T-helper 17 cell (primary cell): ENCODE results near the gene RNASET2. TPM values are rescaled to one million over a fixed set of nuclear protein-coding genes. Genes with fewer than 3 reads are reported as not detected.
A peak's percentile ranks its signal among the peaks of the same experiment; 100 is the strongest.

Source experiments
- ATAC-seq: fragments of 150-1000 bp; cut with Tn5 transposase; 2 replicates; pipeline ENCODE4 v1.10.0; 2021; ENCODE audit warnings: mild to moderate bottlenecking, moderate library complexity
- DNase-seq, 3 donors: peaks; one replicate each; pipeline versions ENCODE4 v3.0.0 to v3.0.0-alpha.2; 2020 to 2021
- H3K9me3 ChIP-seq: one replicate; pipeline ENCODE4 v1.7.0; 2013; ENCODE audit warnings: low read length, mild to moderate bottlenecking; ENCODE audit not compliant: control insufficient read depth, poor library complexity, severe bottlenecking
- H3K27ac Mint-ChIP-seq: one replicate; pipeline ENCODE4 v1.8.0; 2022; ENCODE audit warnings: mild to moderate bottlenecking, moderate library complexity, mixed read lengths
- H3K27me3 Mint-ChIP-seq: one replicate; pipeline ENCODE4 v1.8.0; 2022; ENCODE audit warnings: mixed read lengths
- H3K36me3 Mint-ChIP-seq: one replicate; pipeline ENCODE4 v1.8.0; 2022; ENCODE audit warnings: low read depth, mixed read lengths
- H3K4me1 Mint-ChIP-seq: one replicate; pipeline ENCODE4 v1.8.0; 2022; ENCODE audit warnings: mild to moderate bottlenecking, mixed read lengths
- H3K4me3 Mint-ChIP-seq: one replicate; pipeline ENCODE4 v1.8.0; 2022; ENCODE audit warnings: mild to moderate bottlenecking, moderate library complexity, mixed read lengths
- total RNA-seq, 4 donors: library from RNA in 2 of 4; stranded (reverse) in 2 of 4; gene quantifications; one replicate each; pipeline ENCODE4 v1.2.3 and lab custom pipeline; 2022 to 2026

RNASET2 gene
- total RNA-seq, result 100 to 1,000 TPM; 245 to 340 TPM
- total RNA-seq (lab: John Stamatoyannopoulos, UW), result 132 to 180 reads per million in 2 donors

- peak within 1 kb of the TSS; percentile 100 for H3K27ac Mint-ChIP-seq
- no peaks in the 10 kb centered on the region for H3K9me3 ChIP-seq
- peaks cover 68% of the 10 kb centered on the region for H3K4me1 Mint-ChIP-seq
- peak within 1 kb of the TSS; percentile 96 for H3K4me3 Mint-ChIP-seq
- H3K27me3 Mint-ChIP-seq, result no peaks in the 10 kb centered on the region
- ATAC-seq, result peak; percentile 83
- peak; percentile 98 to 100 (median 100) for DNase-seq
- no peaks in the 10 kb centered on the region for H3K36me3 Mint-ChIP-seq
Observed at GRCh38 chr6:166956444-166957086, at the start of gene RNASET2. Gene RNASET2, minus strand, starts transcription at chr6:166956550. Its CDS starts 368 bp downstream, at chr6:166956182.

- no peak overlapping the region for H3K4me3 Mint-ChIP-seq
- DNase-seq (no peak), ATAC-seq (no peak)
- H3K27me3 Mint-ChIP-seq, result no peaks in the 10 kb centered on the region
- peaks cover 14% of the 10 kb centered on the region for H3K36me3 Mint-ChIP-seq
- peaks cover 30% of the 10 kb centered on the region for H3K4me1 Mint-ChIP-seq
- H3K9me3 ChIP-seq, result no peaks in the 10 kb centered on the region
- H3K27ac Mint-ChIP-seq, result no peak overlapping the region
Observed at GRCh38 chr6:167005350-167006159, 49.2 kb upstream of the RNASET2 start.

- Mint-ChIP-seq H3K27me3 (no peaks in the 10 kb centered on the region), H3K4me3 (peak overlapping the region; percentile 87), H3K27ac (peak overlapping the region; percentile 90), H3K4me1 (peaks cover 25% of the 10 kb centered on the region), H3K36me3 (peaks cover 6% of the 10 kb centered on the region)
- ATAC-seq (no peak), DNase-seq (no peak)
- no peaks in the 10 kb centered on the region for H3K9me3 ChIP-seq
Observed at GRCh38 chr6:167000759-167001158, 44.4 kb upstream of the RNASET2 start.

GRCh38 chr6:166999884-167000253 is 43.5 kb upstream of the RNASET2 start:
- Mint-ChIP-seq H3K4me1 (peaks cover 30% of the 10 kb centered on the region), H3K36me3 (peaks cover 5% of the 10 kb centered on the region), H3K27me3 (no peaks in the 10 kb centered on the region), H3K4me3 (peak overlapping the region; percentile 87), H3K27ac (peak overlapping the region; percentile 90)
- DNase-seq, result peak in 1 of 3 donors; percentile 10
- ATAC-seq, result no peak
- H3K9me3 ChIP-seq, result no peaks in the 10 kb centered on the region

GRCh38 chr6:166999145-166999883 is 43.0 kb upstream of the RNASET2 start, which contains the start of gene CEP43:
Gene CEP43, plus strand, starts transcription at chr6:166999397. Its CDS starts 16 bp downstream, at chr6:166999413.
- ATAC-seq (peak; percentile 92), DNase-seq (peak; percentile 72 to 87 (median 83))
- Mint-ChIP-seq H3K4me1 (peaks cover 33% of the 10 kb centered on the region), H3K27me3 (no peaks in the 10 kb centered on the region), H3K36me3 (peaks cover 5% of the 10 kb centered on the region), H3K27ac (peak within 1 kb of the TSS; percentile 90), H3K4me3 (peak within 1 kb of the TSS; percentile 90)
- no peaks in the 10 kb centered on the region for H3K9me3 ChIP-seq

- no peaks in the 10 kb centered on the region for H3K27me3 Mint-ChIP-seq
- peak; percentile 2 for ATAC-seq
- H3K4me1 Mint-ChIP-seq, result peaks cover 35% of the 10 kb centered on the region
- DNase-seq, result peak in 2 of 3 donors; percentile 9 to 15
- no peaks in the 10 kb centered on the region for H3K9me3 ChIP-seq
- peaks cover 5% of the 10 kb centered on the region for H3K36me3 Mint-ChIP-seq
- H3K27ac Mint-ChIP-seq, result peak overlapping the region; percentile 90
- peak overlapping the region; percentile 90 for H3K4me3 Mint-ChIP-seq
Observed at GRCh38 chr6:166998256-166999144, 42.1 kb upstream of the RNASET2 start.

GRCh38 chr6:166997768-166998255 is 41.5 kb upstream of the RNASET2 start:
- Mint-ChIP-seq H3K36me3 (peaks cover 5% of the 10 kb centered on the region), H3K27ac (peak overlapping the region; percentile 80), H3K4me3 (peak overlapping the region; percentile 90), H3K4me1 (peaks cover 37% of the 10 kb centered on the region), H3K27me3 (no peaks in the 10 kb centered on the region)
- no peaks in the 10 kb centered on the region for H3K9me3 ChIP-seq
- peak; percentile 22 to 39 (median 36) for DNase-seq
- peak; percentile 30 for ATAC-seq

GRCh38 chr6:166997348-166997747 is 41.0 kb upstream of the RNASET2 start:
- peak overlapping the region; percentile 90 for H3K4me3 Mint-ChIP-seq
- H3K36me3 Mint-ChIP-seq, result peaks cover 5% of the 10 kb centered on the region
- ATAC-seq, result no peak
- H3K9me3 ChIP-seq, result no peaks in the 10 kb centered on the region
- H3K27ac Mint-ChIP-seq, result peak overlapping the region; percentile 80
- peaks cover 38% of the 10 kb centered on the region for H3K4me1 Mint-ChIP-seq
- no peak for DNase-seq
- H3K27me3 Mint-ChIP-seq, result no peaks in the 10 kb centered on the region

GRCh38 chr6:166996406-166996805 is 40.1 kb upstream of the RNASET2 start:
- peaks cover 3% of the 10 kb centered on the region for H3K36me3 Mint-ChIP-seq
- ATAC-seq (no peak), DNase-seq (no peak)
- no peaks in the 10 kb centered on the region for H3K9me3 ChIP-seq
- H3K4me1 Mint-ChIP-seq, result peaks cover 36% of the 10 kb centered on the region
- H3K4me3 Mint-ChIP-seq, result no peak overlapping the region
- H3K27ac Mint-ChIP-seq, result peak overlapping the region; percentile 19
- no peaks in the 10 kb centered on the region for H3K27me3 Mint-ChIP-seq

- H3K36me3 Mint-ChIP-seq, result no peaks in the 10 kb centered on the region
- H3K9me3 ChIP-seq, result no peaks in the 10 kb centered on the region
- peaks cover 24% of the 10 kb centered on the region for H3K4me1 Mint-ChIP-seq
- DNase-seq, result peak in 2 of 3 donors; percentile 13 to 45
- H3K27ac Mint-ChIP-seq, result no peak overlapping the region
- ATAC-seq, result peak; percentile 92
- no peaks in the 10 kb centered on the region for H3K27me3 Mint-ChIP-seq
- H3K4me3 Mint-ChIP-seq, result no peak overlapping the region
Observed at GRCh38 chr6:166989427-166990032, 33.2 kb upstream of the RNASET2 start.

- no peaks in the 10 kb centered on the region for H3K9me3 ChIP-seq
- H3K27ac Mint-ChIP-seq, result no peak overlapping the region
Observed at GRCh38 chr6:166988674-166989201, 32.4 kb upstream of the RNASET2 start.

More at GRCh38 chr6:166988674-166989201, 32.4 kb upstream of the RNASET2 start:
- Mint-ChIP-seq H3K27me3 (no peaks in the 10 kb centered on the region), H3K4me3 (no peak overlapping the region), H3K36me3 (no peaks in the 10 kb centered on the region), H3K4me1 (peaks cover 22% of the 10 kb centered on the region)
- ATAC-seq (no peak), DNase-seq (no peak)
